OCI-LY7 (cell line): ENCODE data around the gene SMKR1.

Source experiments
- CTCF ChIP-seq: fragments of 200-600 bp; sonication (generic); conservative IDR thresholded peaks from 2 replicates; pipeline ENCODE4 v1.5.1; 2014; ENCODE audit warnings: mild to moderate bottlenecking, antibody characterized with exemption, low read length, moderate library complexity, mixed read lengths
- EZH2phosphoT487 ChIP-seq: fragments of 200-600 bp; sonication (generic); IDR thresholded peaks from 2 replicates; pipeline ENCODE4 v1.6.1; 2018; ENCODE audit warnings: low read depth, borderline replicate concordance, mild to moderate bottlenecking, mixed run types, antibody characterized with exemption, low read length, moderate library complexity, mixed read lengths

DNA sequence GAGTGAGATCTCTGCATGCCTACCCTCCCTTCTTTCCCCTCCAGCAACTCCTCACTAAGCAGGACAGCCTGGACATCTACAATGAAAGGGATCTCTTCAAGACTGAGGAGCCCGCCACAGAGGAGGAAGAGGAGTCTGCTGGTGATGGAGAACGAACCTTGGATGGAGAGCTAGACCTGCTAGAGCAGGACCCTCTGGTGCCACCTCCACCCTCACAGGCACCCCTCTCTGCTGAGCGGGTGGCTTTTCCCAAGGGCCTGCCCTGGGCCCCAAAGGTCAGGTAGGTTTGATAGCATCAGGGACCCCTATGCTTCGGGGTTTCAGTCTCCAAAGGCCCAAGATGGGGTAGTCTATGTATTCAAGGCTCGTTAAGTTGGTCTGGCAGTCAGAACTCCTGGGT is 44.2 kb upstream of the SMKR1 start:
- no peak for TF ChIP-seq CTCF
- TF ChIP-seq EZH2phosphoT487, result no peak
